Forelimb muscle (tissue), 1 donor: ENCODE data around the gene PMM2. TPM values are rescaled to one million over a fixed set of nuclear protein-coding genes. Genes with fewer than 3 reads are reported as not detected.
"Not testable (repeated sequence)": the region's sequence is repeated elsewhere in the genome, so short reads cannot be mapped to it uniquely, and the experiment has no call there.

Experiments used
- DNase-seq: peaks from one replicate; pipeline ENCODE4 v3.0.0-alpha.2; 2013; ENCODE audit warnings: low read depth
- polyA plus RNA-seq: library from polyadenylated mRNA; unstranded; fragments of 120-200 nt; gene quantifications from one replicate; pipeline ENCODE4 v1.2.1, GENCODE V29; 2013; ENCODE audit not compliant: insufficient read length

PMM2 gene
- polyA plus RNA-seq, 1 donor, result 17.1 TPM

GRCh38 chr16:8818504-8819270 lies 21.0 kb downstream of the PMM2 start:
- no peak for DNase-seq

GRCh38 chr16:8819411-8820034 lies 21.9 kb downstream of the PMM2 start:
- no peak for DNase-seq

- no peak for DNase-seq
Observed at GRCh38 chr16:8822403-8822802, 24.8 kb downstream of the PMM2 start.

GRCh38 chr16:8826278-8826879 lies 28.7 kb downstream of the PMM2 start:
- DNase-seq, result no peak

- DNase-seq, result no peak
Observed at GRCh38 chr16:8828541-8829165, 31.0 kb downstream of the PMM2 start.

GRCh38 chr16:8831450-8831849 lies 33.8 kb downstream of the PMM2 start:
- DNase-seq, result no peak

GRCh38 chr16:8831871-8832716 lies 34.5 kb downstream of the PMM2 start:
- no peak for DNase-seq

- DNase-seq, result no peak
Observed at GRCh38 chr16:8832717-8833105, 35.1 kb downstream of the PMM2 start.

GRCh38 chr16:8836797-8837196 lies 39.2 kb downstream of the PMM2 start:
- DNase-seq, result not testable (repeated sequence)

- not testable (repeated sequence) for DNase-seq
Observed at GRCh38 chr16:8837594-8837993, 40.0 kb downstream of the PMM2 start.

GRCh38 chr16:8842016-8842415 lies 44.4 kb downstream of the PMM2 start:
- not testable (repeated sequence) for DNase-seq

- DNase-seq, result not testable (repeated sequence)
Observed at GRCh38 chr16:8843296-8843695, 45.7 kb downstream of the PMM2 start.

GRCh38 chr16:8845699-8846298 lies 48.2 kb downstream of the PMM2 start:
- no peak for DNase-seq

- DNase-seq, result no peak
Observed at GRCh38 chr16:8846401-8846932, 48.8 kb downstream of the PMM2 start.

- no peak for DNase-seq
Observed at GRCh38 chr16:8847145-8847544, 49.5 kb downstream of the PMM2 start.

- no peak for DNase-seq
Observed at GRCh38 chr16:8847623-8848022, 50.0 kb downstream of the PMM2 start.

- no peak for DNase-seq
Observed at GRCh38 chr16:8848231-8848938, 50.7 kb downstream of the PMM2 start.

- DNase-seq, result no peak
Observed at GRCh38 chr16:8848939-8849391, 51.3 kb downstream of the PMM2 start.

GRCh38 chr16:8849411-8850011 lies 51.9 kb downstream of the PMM2 start:
- no peak for DNase-seq
